WI38 (cell line): ENCODE measurements around the gene CNTN5.

Experiments used
- H3K4me3 ChIP-seq: 2 replicates; pipeline ENCODE4 v1.5.1; 2011; ENCODE audit warnings: low read depth, mild to moderate bottlenecking, control low read depth, low read length
- TF ChIP-seq, protein P1 (sequence below): IDR thresholded peaks from 2 replicates; pipeline ENCODE4 v1.5.1; 2012; ENCODE audit warnings: low read depth, mild to moderate bottlenecking, control low read depth, low read length

The CNTN5 gene

DNA sequence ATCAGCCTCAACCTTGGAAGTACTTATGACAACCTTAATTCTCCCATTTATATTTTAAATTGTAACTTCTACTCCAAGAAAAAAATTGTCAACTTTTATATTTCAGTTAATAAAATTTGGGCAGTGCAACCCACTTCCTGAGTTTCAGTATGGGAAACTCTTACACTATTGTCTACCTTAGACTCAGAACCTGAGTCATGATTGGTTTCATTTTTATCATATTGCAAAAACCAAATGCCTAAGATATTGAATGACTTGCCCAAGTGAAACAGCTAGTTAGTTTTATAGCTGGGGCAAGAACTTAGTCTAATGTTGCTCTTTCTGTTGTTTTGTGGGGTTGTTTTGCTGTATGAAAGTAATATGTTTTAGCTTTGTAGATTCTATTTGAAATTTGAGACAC, 1332.3 kb downstream of the CNTN5 start:
- TF ChIP-seq, protein P1, sequence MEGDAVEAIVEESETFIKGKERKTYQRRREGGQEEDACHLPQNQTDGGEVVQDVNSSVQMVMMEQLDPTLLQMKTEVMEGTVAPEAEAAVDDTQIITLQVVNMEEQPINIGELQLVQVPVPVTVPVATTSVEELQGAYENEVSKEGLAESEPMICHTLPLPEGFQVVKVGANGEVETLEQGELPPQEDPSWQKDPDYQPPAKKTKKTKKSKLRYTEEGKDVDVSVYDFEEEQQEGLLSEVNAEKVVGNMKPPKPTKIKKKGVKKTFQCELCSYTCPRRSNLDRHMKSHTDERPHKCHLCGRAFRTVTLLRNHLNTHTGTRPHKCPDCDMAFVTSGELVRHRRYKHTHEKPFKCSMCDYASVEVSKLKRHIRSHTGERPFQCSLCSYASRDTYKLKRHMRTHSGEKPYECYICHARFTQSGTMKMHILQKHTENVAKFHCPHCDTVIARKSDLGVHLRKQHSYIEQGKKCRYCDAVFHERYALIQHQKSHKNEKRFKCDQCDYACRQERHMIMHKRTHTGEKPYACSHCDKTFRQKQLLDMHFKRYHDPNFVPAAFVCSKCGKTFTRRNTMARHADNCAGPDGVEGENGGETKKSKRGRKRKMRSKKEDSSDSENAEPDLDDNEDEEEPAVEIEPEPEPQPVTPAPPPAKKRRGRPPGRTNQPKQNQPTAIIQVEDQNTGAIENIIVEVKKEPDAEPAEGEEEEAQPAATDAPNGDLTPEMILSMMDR, result no peak
- no peak overlapping the region for H3K4me3 ChIP-seq

DNA sequence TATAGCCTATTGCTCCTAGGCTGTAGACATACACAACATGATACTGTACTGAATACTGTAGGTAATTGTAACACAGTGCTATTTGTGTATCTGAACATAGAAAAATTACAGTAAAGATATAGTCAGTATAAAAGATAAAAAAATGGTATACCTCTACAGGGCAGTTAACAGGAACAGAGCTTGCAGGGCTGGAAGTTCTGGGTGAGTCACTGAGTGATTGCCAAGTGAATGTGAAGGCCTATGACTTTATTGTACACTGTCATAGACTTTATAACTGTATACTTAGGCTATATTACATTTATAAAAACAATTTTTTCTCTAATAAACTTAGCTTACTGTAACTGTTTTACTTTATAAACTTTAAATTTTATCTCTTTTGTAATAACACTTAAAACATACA, 1334.0 kb downstream of the CNTN5 start:
- no peak overlapping the region for H3K4me3 ChIP-seq
- TF ChIP-seq, protein P1, result no peak

DNA sequence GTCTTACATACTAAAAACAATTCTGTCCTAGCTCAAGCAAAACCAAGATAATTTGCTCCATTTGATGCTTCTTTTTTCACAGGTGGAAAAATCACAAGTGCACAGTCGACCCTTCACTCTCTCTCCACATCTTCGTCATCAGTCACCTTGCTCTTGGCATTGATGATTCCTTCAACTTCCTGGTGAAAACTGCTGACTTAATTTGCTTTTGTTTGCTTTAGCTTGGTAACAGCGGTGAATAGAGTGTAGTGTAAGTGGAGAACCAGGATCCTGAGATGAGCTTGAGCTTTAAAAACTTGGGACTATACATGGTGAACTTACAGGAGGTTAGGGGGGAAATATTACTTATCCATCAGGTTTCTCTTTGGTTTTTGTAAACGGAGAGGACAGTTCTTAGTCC, 1335.3 kb downstream of the CNTN5 start:
- TF ChIP-seq, protein P1, result no peak
- H3K4me3 ChIP-seq, result no peak overlapping the region

DNA sequence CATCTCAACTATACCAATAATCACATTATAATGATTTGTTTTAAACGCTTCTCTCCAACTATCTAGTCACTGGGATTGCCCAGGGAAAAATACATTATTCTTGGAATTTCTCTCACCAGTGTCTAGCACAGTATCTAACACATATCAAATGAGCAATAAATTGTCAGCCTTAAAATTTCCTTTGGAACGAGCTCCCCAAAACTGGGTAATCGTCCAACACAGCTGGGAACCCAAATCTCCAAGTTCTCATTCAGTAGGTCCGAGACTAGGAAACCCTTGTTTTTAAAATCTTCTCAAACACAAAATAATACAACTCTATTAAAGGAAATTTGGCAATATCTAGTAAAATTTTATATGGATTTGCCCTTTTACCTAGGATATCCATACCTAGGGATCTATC, 1338.5 kb downstream of the CNTN5 start:
- H3K4me3 ChIP-seq, result no peak overlapping the region
- TF ChIP-seq, protein P1, result no peak

DNA sequence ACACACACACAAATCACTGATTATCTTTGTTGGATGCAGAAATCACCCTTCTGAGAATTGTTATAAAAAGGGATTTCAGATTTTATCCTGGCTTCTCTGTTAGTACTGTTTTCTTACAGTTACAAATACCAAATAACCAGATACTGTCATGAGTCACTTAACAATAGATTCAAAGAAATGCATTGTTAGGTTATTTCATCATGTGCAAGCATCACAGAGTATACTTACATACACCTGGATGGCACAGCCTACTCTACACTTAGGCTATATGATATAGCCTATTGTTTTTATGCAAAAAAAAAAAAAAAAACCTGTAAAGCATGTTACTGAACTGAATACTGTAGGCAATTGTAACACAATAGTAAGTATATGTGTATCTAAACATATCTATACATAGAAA, 1347.1 kb downstream of the CNTN5 start:
- TF ChIP-seq, protein P1, result no peak
- H3K4me3 ChIP-seq, result no peak overlapping the region

DNA sequence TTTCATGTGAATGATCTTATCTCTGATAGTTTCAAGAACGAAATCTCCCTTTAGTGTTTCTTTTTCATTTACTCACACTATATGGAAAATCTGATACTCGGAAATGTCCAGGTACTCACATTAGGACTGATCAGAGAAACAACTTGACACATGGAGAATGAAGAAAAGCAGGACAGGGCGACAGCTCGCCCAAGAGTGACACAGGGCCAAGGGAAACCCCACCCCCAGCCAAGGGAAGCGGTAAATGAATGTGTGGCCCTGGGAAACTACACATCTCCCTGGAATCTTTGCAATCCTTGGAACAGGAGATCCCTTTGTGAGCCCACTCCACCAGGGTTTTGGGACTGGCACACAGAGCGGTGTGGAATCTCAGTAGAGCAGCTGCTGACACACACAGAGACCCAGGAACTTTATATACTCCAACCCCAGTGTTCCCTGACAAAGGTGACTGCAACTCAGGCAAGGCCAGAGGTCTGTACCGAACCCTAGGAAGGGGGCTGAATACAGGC, 1362.7 kb downstream of the CNTN5 start:
- H3K4me3 ChIP-seq, result no peak overlapping the region
- TF ChIP-seq, protein P1, result no peak

DNA sequence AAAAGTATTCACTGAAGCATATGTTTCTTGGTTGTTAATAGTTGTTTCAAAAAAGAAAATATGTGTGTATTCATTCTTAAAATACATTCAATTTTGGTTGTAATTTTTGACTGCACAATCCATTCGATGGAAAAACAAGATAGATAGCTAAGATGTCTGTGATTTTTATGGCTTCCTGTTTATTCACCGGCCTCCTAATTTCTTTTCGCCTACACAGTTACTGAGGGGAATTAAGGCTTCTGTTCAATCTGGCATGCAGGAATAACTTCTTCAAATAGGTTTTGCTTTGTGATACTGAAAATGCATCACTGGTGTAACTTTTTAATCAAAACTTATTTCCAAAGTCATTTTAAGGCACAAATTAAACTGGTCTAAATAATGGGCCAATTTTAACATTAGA, 1375.5 kb downstream of the CNTN5 start:
- H3K4me3 ChIP-seq, result no peak overlapping the region
- TF ChIP-seq, protein P1, result no peak
